ENCODE measurements around the gene CADPS2. TPM values are rescaled to one million over a fixed set of nuclear protein-coding genes. Genes with fewer than 3 reads are reported as not detected.

Gene CADPS2
- total RNA-seq, 1 donor from 2014 or later, result 19.1 TPM

- Histone ChIP-seq H3K36me3 (no peaks in the 10 kb centered on the region), H4K20me1 (ENCODE audit: low read depth) (no peaks in the 10 kb centered on the region), H3K4me2 (no peak overlapping the region), H2AFZ (replicated peaks) (peak overlapping the region; percentile 40), H3K9ac (no peak overlapping the region), H3K27ac (no peak overlapping the region), H3K79me2 (ENCODE audit: low read depth) (no peaks in the 10 kb centered on the region), H3K4me3 (no peak overlapping the region), H3K9me3 (ENCODE audit: low read depth) (no peaks in the 10 kb centered on the region), H3K27me3 (no peaks in the 10 kb centered on the region), H3K4me1 (peaks cover 27% of the 10 kb centered on the region), H3F3A (ENCODE audit: low read depth) (peaks cover 33% of the 10 kb centered on the region)
- Mint-ChIP-seq H3K4me1 (peaks cover 9% of the 10 kb centered on the region), H3K27ac (no peak overlapping the region), H3K36me3 (no peaks in the 10 kb centered on the region), H3K4me3 (no peak overlapping the region), H3K27me3 (ENCODE audit: insufficient read depth, low read depth) (no peaks in the 10 kb centered on the region), H3K9me3 (no peaks in the 10 kb centered on the region)
- DNase-seq (ENCODE audit: low spot score), result no peak
- TF ChIP-seq EZH2phosphoT487 (IDR thresholded peaks at IDR 0.05) (no peak), EZH2 (IDR thresholded peaks at IDR 0.05) (no peak), CTCF (IDR thresholded peaks at IDR 0.05) (no peak)
Measured at GRCh38 chr7:122425731-122426130, 460.5 kb downstream of the CADPS2 start.

- Histone ChIP-seq H4K20me1 (ENCODE audit: low read depth) (no peaks in the 10 kb centered on the region), H3K4me1 (peaks cover 10% of the 10 kb centered on the region), H3K4me2 (no peak overlapping the region), H3K27me3 (no peaks in the 10 kb centered on the region), H3K9me3 (ENCODE audit: low read depth) (no peaks in the 10 kb centered on the region), H2AFZ (replicated peaks) (no peak overlapping the region), H3K4me3 (no peak overlapping the region), H3K79me2 (ENCODE audit: low read depth) (no peaks in the 10 kb centered on the region), H3K36me3 (no peaks in the 10 kb centered on the region), H3K9ac (no peak overlapping the region), H3F3A (ENCODE audit: low read depth) (peaks cover 14% of the 10 kb centered on the region), H3K27ac (no peak overlapping the region)
- DNase-seq (ENCODE audit: low spot score), result no peak
- Mint-ChIP-seq H3K27ac (no peak overlapping the region), H3K36me3 (no peaks in the 10 kb centered on the region), H3K27me3 (ENCODE audit: insufficient read depth, low read depth) (no peaks in the 10 kb centered on the region), H3K4me1 (no peaks in the 10 kb centered on the region), H3K9me3 (no peaks in the 10 kb centered on the region), H3K4me3 (no peak overlapping the region)
- TF ChIP-seq CTCF (IDR thresholded peaks at IDR 0.05) (no peak), EZH2phosphoT487 (IDR thresholded peaks at IDR 0.05) (no peak), EZH2 (IDR thresholded peaks at IDR 0.05) (no peak)
Measured at GRCh38 chr7:122423591-122423990, 462.7 kb downstream of the CADPS2 start.

- Mint-ChIP-seq H3K27me3 (ENCODE audit: insufficient read depth, low read depth) (no peaks in the 10 kb centered on the region), H3K27ac (no peak overlapping the region), H3K4me1 (peaks cover 25% of the 10 kb centered on the region), H3K36me3 (no peaks in the 10 kb centered on the region), H3K9me3 (no peaks in the 10 kb centered on the region), H3K4me3 (no peak overlapping the region)
- Histone ChIP-seq H3K79me2 (ENCODE audit: low read depth) (no peaks in the 10 kb centered on the region), H3K27me3 (no peaks in the 10 kb centered on the region), H4K20me1 (ENCODE audit: low read depth) (no peaks in the 10 kb centered on the region), H3K4me2 (peak overlapping the region; percentile 3), H3K27ac (peak overlapping the region; percentile 32), H2AFZ (replicated peaks) (no peak overlapping the region), H3K9me3 (ENCODE audit: low read depth) (no peaks in the 10 kb centered on the region), H3K9ac (no peak overlapping the region), H3K36me3 (no peaks in the 10 kb centered on the region), H3K4me3 (no peak overlapping the region), H3F3A (ENCODE audit: low read depth) (peaks cover 15% of the 10 kb centered on the region), H3K4me1 (peaks cover 42% of the 10 kb centered on the region)
- DNase-seq (ENCODE audit: low spot score), result no peak
- TF ChIP-seq CTCF (IDR thresholded peaks at IDR 0.05) (no peak), EZH2 (IDR thresholded peaks at IDR 0.05) (no peak), EZH2phosphoT487 (IDR thresholded peaks at IDR 0.05) (no peak)
Measured at GRCh38 chr7:122416336-122416735, 469.9 kb downstream of the CADPS2 start.

Measured in neural progenitor cell (in vitro differentiated cells).